GM21786 (cell line): Measurements from ENCODE around the gene UMOD.

ENCODE experiments used
- ATAC-seq: cut with Tn5 transposase; IDR thresholded peaks from one replicate; pipeline ENCODE4 v1.9.1; 2021; ENCODE audit not compliant: unreplicated experiment

Gene UMOD

GRCh38 chr16:20302389-20302788 lies 50.1 kb downstream of the UMOD start:
- no peak for ATAC-seq

- ATAC-seq, result no peak
Measured at GRCh38 chr16:20301840-20302239, 50.7 kb downstream of the UMOD start.

GRCh38 chr16:20300312-20301097 lies 52.0 kb downstream of the UMOD start:
- ATAC-seq, result no peak

GRCh38 chr16:20298452-20298851 lies 54.1 kb downstream of the UMOD start:
- no peak for ATAC-seq

- no peak for ATAC-seq
Measured at GRCh38 chr16:20291208-20292206, 61.0 kb downstream of the UMOD start.

- no peak for ATAC-seq
Measured at GRCh38 chr16:20289571-20289970, 62.9 kb downstream of the UMOD start.

- no peak for ATAC-seq
Measured at GRCh38 chr16:20285993-20286499, 66.5 kb downstream of the UMOD start.
